Effector CD4-positive, alpha-beta T cell (primary cell): Measurements from ENCODE around the gene LIMA1.
"Not testable (repeated sequence)": the region's sequence is repeated elsewhere in the genome, so short reads cannot be mapped to it uniquely, and the experiment has no call there.

Experiments used
- DNase-seq: peaks from one replicate; pipeline ENCODE4 v3.0.0-alpha.2; 2020
- total RNA-seq: gene quantifications from one replicate; lab custom pipeline; 2026; lab: John Stamatoyannopoulos, UW

Gene LIMA1
- total RNA-seq: 35.6 reads per million, percentile 60 among the genes with 10 or more reads in this experiment

- DNase-seq: peak; percentile 88
Observed at GRCh38 chr12:50283229-50283923, at the start of gene LIMA1. Gene LIMA1, minus strand, starts transcription at chr12:50283520. Its CDS starts 34,769 bp downstream, at chr12:50248751.

- DNase-seq: no peak
Observed at GRCh38 chr12:50331745-50332144, 48.4 kb upstream of the LIMA1 start.

GRCh38 chr12:50328664-50329063, 45.3 kb upstream of the LIMA1 start:
- not testable (repeated sequence) for DNase-seq

GRCh38 chr12:50326590-50327284, 43.4 kb upstream of the LIMA1 start:
- DNase-seq: no peak

GRCh38 chr12:50325890-50326391, 42.6 kb upstream of the LIMA1 start:
- no peak for DNase-seq

- DNase-seq: not testable (repeated sequence)
Observed at GRCh38 chr12:50324770-50325169, 41.5 kb upstream of the LIMA1 start.

GRCh38 chr12:50324077-50324476, 40.8 kb upstream of the LIMA1 start:
- DNase-seq: not testable (repeated sequence)

- DNase-seq: no peak
Observed at GRCh38 chr12:50322206-50322605, 38.9 kb upstream of the LIMA1 start.

- DNase-seq: no peak
Observed at GRCh38 chr12:50317203-50317602, 33.9 kb upstream of the LIMA1 start.

- no peak for DNase-seq
Observed at GRCh38 chr12:50315803-50316202, 32.5 kb upstream of the LIMA1 start.

- no peak for DNase-seq
Observed at GRCh38 chr12:50314636-50315312, 31.5 kb upstream of the LIMA1 start.

GRCh38 chr12:50313971-50314370, 30.7 kb upstream of the LIMA1 start:
- DNase-seq: not testable (repeated sequence)

- no peak for DNase-seq
Observed at GRCh38 chr12:50313256-50313931, 30.1 kb upstream of the LIMA1 start.

GRCh38 chr12:50311858-50312609, 28.7 kb upstream of the LIMA1 start:
- not testable (repeated sequence) for DNase-seq

- DNase-seq: no peak
Observed at GRCh38 chr12:50309950-50310349, 26.6 kb upstream of the LIMA1 start.

GRCh38 chr12:50302686-50303085, 19.4 kb upstream of the LIMA1 start:
- no peak for DNase-seq

GRCh38 chr12:50297996-50298395, 14.7 kb upstream of the LIMA1 start:
- no peak for DNase-seq

GRCh38 chr12:50297027-50297426, 13.7 kb upstream of the LIMA1 start:
- no peak for DNase-seq

- no peak for DNase-seq
Observed at GRCh38 chr12:50296554-50296953, 13.2 kb upstream of the LIMA1 start.

GRCh38 chr12:50291377-50291776, 8.1 kb upstream of the LIMA1 start:
- DNase-seq: no peak

- DNase-seq: not testable (repeated sequence)
Observed at GRCh38 chr12:50290692-50291091, 7.4 kb upstream of the LIMA1 start.

GRCh38 chr12:50287271-50287670, 4.0 kb upstream of the LIMA1 start:
- no peak for DNase-seq
